Measurements from ENCODE around the gene ELL. TPM values are rescaled to one million over a fixed set of nuclear protein-coding genes. Genes with fewer than 3 reads are reported as not detected.

The ELL gene
- polyA plus RNA-seq, 1 of the 3 experiments (the other 2 are of a cell fraction), result 7.4 TPM

GRCh38 chr19:18427080-18427742 is 94.7 kb downstream of the ELL start:
- 97% methylated on average over 5 of the region's 16 CpGs for WGBS (ENCODE audit: low lambda C conversion rate)

GRCh38 chr19:18426416-18426767 is 95.5 kb downstream of the ELL start:
- peaks cover 0 to 11% of the 10 kb centered on the region in 2 experiments for H3K36me3 ChIP-seq (replicated peaks in 1 of 2; ENCODE audit: control insufficient read depth in 1 of 2, insufficient read depth in 2 of 2, low read length in 1 of 2)
- H3K27ac ChIP-seq (ENCODE audit: low read depth in 2 of 2, low read length in 1 of 2), result peak overlapping the region in 1 of 2 experiments; percentile 47; a peak in 2 of 4 replicates
- H3K4me1 ChIP-seq (ENCODE audit: control insufficient read depth in 1 of 2, insufficient read depth in 2 of 2, low read depth in 1 of 2, low read length in 1 of 2), result peaks cover 23 to 46% of the 10 kb centered on the region in 2 experiments; a peak in 2 of 4 replicates
- H3F3A ChIP-seq (replicated peaks; ENCODE audit: insufficient read depth), result no peaks in the 10 kb centered on the region
- no peak overlapping the region for H2AFZ ChIP-seq (ENCODE audit: low read depth)
- H3K9me2 ChIP-seq, result no peaks in the 10 kb centered on the region
- POLR2A ChIA-PET, result no interaction called here
- no peak for DNase-seq
- peaks cover 44% of the 10 kb centered on the region for H3K79me2 ChIP-seq (ENCODE audit: insufficient read depth)
- WGBS (ENCODE audit: low lambda C conversion rate), result 97% methylated on average over 6 of the region's 8 CpGs
- no peak for TF ChIP-seq TAF1 (IDR thresholded peaks at IDR 0.05; ENCODE audit: borderline replicate concordance, low read depth, low read length)
- no peak for TF ChIP-seq GABPA (IDR thresholded peaks at IDR 0.05; ENCODE audit: low read depth)
- no peak for TF ChIP-seq ELF1 (IDR thresholded peaks at IDR 0.05)
- TF ChIP-seq RFX5 (IDR thresholded peaks at IDR 0.05; ENCODE audit: low read length), result no peak
- no peak for TF ChIP-seq FOXJ3 (CRISPR knock-in tag; IDR thresholded peaks at IDR 0.05)
- no peak for TF ChIP-seq PBX3 (IDR thresholded peaks at IDR 0.05)
- TF ChIP-seq RAD21 (IDR thresholded peaks at IDR 0.05; ENCODE audit: low read length), result no peak
- no peak for TF ChIP-seq EZH2phosphoT487 (IDR thresholded peaks at IDR 0.05; ENCODE audit: borderline replicate concordance, low read depth)
- no peak overlapping the region for H3K4me3 ChIP-seq (ENCODE audit: low read depth in 2 of 2, low read length in 1 of 2)
- peaks cover 44% of the 10 kb centered on the region for H4K20me1 ChIP-seq (ENCODE audit: insufficient read depth)
- no peak overlapping the region for H3K9ac ChIP-seq
- no peaks in the 10 kb centered on the region for H3K27me3 ChIP-seq (ENCODE audit: insufficient read depth)
- H3K9me3 ChIP-seq, result no peaks in the 10 kb centered on the region
- peak overlapping the region; percentile 52; the same call in 1 of the 2 replicates for H3K4me2 ChIP-seq
- CTCF ChIA-PET, result interaction anchor here (1.0 kb wide), 1 partner anchor 147 kb away, joined by 3 read pairs; no protein-coding TSS in a partner anchor

More at GRCh38 chr19:18427080-18427742, 94.7 kb downstream of the ELL start:
- no peaks in the 10 kb centered on the region for H3K9me2 ChIP-seq
- H3K9me3 ChIP-seq, result no peaks in the 10 kb centered on the region
- H4K20me1 ChIP-seq (ENCODE audit: insufficient read depth), result peaks cover 36% of the 10 kb centered on the region
- H3K36me3 ChIP-seq (replicated peaks in 1 of 2; ENCODE audit: control insufficient read depth in 1 of 2, insufficient read depth in 2 of 2, low read length in 1 of 2), result peaks cover 0 to 13% of the 10 kb centered on the region in 2 experiments
- H3K79me2 ChIP-seq (ENCODE audit: insufficient read depth), result peaks cover 36% of the 10 kb centered on the region
- POLR2A ChIA-PET, result no interaction called here
- TF ChIP-seq IRF3 (IDR thresholded peaks at IDR 0.05; ENCODE audit: low read depth, low read length) (no peak), EP300 (IDR thresholded peaks at IDR 0.05; ENCODE audit: borderline replicate concordance in 1 of 2, low read depth in 1 of 2, low read length in 1 of 2) (no peak), RCOR1 (IDR thresholded peaks at IDR 0.05; ENCODE audit: low read length) (no peak), MXI1 (IDR thresholded peaks at IDR 0.05; ENCODE audit: low read depth, low read length) (no peak), CHD2 (IDR thresholded peaks at IDR 0.05; ENCODE audit: low read length, partially characterized antibody) (no peak), MEF2A (IDR thresholded peaks at IDR 0.05; ENCODE audit: borderline replicate concordance, low read depth) (no peak), EZH2phosphoT487 (IDR thresholded peaks at IDR 0.05; ENCODE audit: borderline replicate concordance, low read depth) (no peak), USF2 (IDR thresholded peaks at IDR 0.05; ENCODE audit: borderline replicate concordance, low read depth, low read length) (no peak), TCF12 (IDR thresholded peaks at IDR 0.05) (no peak), FOSL2 (IDR thresholded peaks at IDR 0.05; ENCODE audit: borderline replicate concordance, low read depth) (no peak)
- H3K4me2 ChIP-seq, result no peak overlapping the region; the same call in 1 of the 2 replicates
- H3K9ac ChIP-seq, result no peak overlapping the region
- DNase-seq, result no peak
- H3K27ac ChIP-seq (ENCODE audit: low read depth in 2 of 2, low read length in 1 of 2), result peak overlapping the region in 1 of 2 experiments; percentile 14; a peak in 1 of 4 replicates
- H3K4me3 ChIP-seq (ENCODE audit: low read depth in 2 of 2, low read length in 1 of 2), result no peak overlapping the region
- peaks cover 23 to 49% of the 10 kb centered on the region in 2 experiments; a peak in 2 of 4 replicates for H3K4me1 ChIP-seq (ENCODE audit: control insufficient read depth in 1 of 2, insufficient read depth in 2 of 2, low read depth in 1 of 2, low read length in 1 of 2)
- H3K27me3 ChIP-seq (ENCODE audit: insufficient read depth), result no peaks in the 10 kb centered on the region
- CTCF ChIA-PET, result interaction anchor here (2.8 kb wide), 1 partner anchor 24 kb away, joined by 12 read pairs; no protein-coding TSS in a partner anchor
- H3F3A ChIP-seq (replicated peaks; ENCODE audit: insufficient read depth), result no peaks in the 10 kb centered on the region
- H2AFZ ChIP-seq (ENCODE audit: low read depth), result no peak overlapping the region
